GM12878 (cell line): Measurements from ENCODE around the gene AIFM3. TPM values are rescaled to one million over a fixed set of nuclear protein-coding genes. Genes with fewer than 3 reads are reported as not detected.

Experiments used
- ATAC-seq: fragments of 200-7000 bp; cut with Tn5 transposase; 3 replicates; pipeline ENCODE4 v1.9.1; 2020; ENCODE audit warnings: mild to moderate bottlenecking, moderate library complexity
- BruUV-seq: library from RNA; stranded (reverse); fragments of 400-500 nt; replicated peaks from 2 replicates; lab custom pipeline; 2021; lab: Mats Ljungman, UMichigan
- CTCF ChIA-PET: fragments of 300-600 bp; sonication (Branson Sonifier 250); formaldehyde crosslinking; extraction: SDS; loops from one replicate; lab custom pipeline; 2021; ENCODE audit warnings: inconsistent platforms; lab: Yijun Ruan, JAX
- POLR2A ChIA-PET: fragments of 350-600 bp; formaldehyde crosslinking; extraction: SDS; loops from one replicate; lab custom pipeline; 2021; ENCODE audit warnings: inconsistent platforms; lab: Charles Lee
- RAD21 ChIA-PET: fragments of 300-600 bp; sonication (Branson Sonifier 250); formaldehyde crosslinking; loops from one replicate; lab custom pipeline; 2023; ENCODE audit warnings: antibody characterized with exemption; ENCODE audit not compliant: unreplicated experiment; lab: Charles Lee
- SMC1A ChIA-PET: fragments of 300-600 bp; sonication (Branson Sonifier 250); formaldehyde crosslinking; loops from one replicate; lab custom pipeline; 2023; ENCODE audit not compliant: unreplicated experiment, uncharacterized antibody; lab: Charles Lee
- DNase-seq: peaks from one replicate; pipeline ENCODE4 v3.0.0-alpha.2; 2011; ENCODE audit warnings: low read depth, low spot score
- FAIRE-seq: peaks from 3 replicates; lab custom pipeline; 2011; peaks lifted over from hg19 to GRCh38; lab: Jason Lieb, UNC
- H2AFZ ChIP-seq: 2 replicates; pipeline ENCODE4 v1.6.0; 2011; ENCODE audit warnings: low read depth, low read length, control low read depth; ENCODE audit not compliant: control insufficient read depth
- H3K27ac ChIP-seq: 2 replicates; pipeline ENCODE4 v1.5.1; 2011; ENCODE audit warnings: control low read depth; ENCODE audit not compliant: control insufficient read depth, insufficient read depth
- H3K27me3 ChIP-seq, 2 experiments: replicated peaks in 1 of 2; 2 replicates each; pipeline versions ENCODE4 v1.6.0 to v1.6.1; 2011; ENCODE audit warnings: low read length in 1 of 2; ENCODE audit not compliant: control insufficient read depth in 2 of 2, insufficient read depth in 2 of 2
- H3K36me3 ChIP-seq, 2 experiments: 2 replicates each; pipeline ENCODE4 v1.5.1; 2011; ENCODE audit warnings: low read length in 1 of 2; ENCODE audit not compliant: control insufficient read depth in 2 of 2, insufficient read depth in 2 of 2
- H3K4me1 ChIP-seq: 2 replicates; pipeline ENCODE4 v1.6.1; 2011; ENCODE audit warnings: mild to moderate bottlenecking, low read length, moderate library complexity, mixed read lengths; ENCODE audit not compliant: control insufficient read depth, insufficient read depth
- H3K4me2 ChIP-seq: 2 replicates; pipeline ENCODE4 v1.6.0; 2011; ENCODE audit warnings: control low read depth; ENCODE audit not compliant: control insufficient read depth, insufficient read depth
- H3K4me3 ChIP-seq: fragments of 200-600 bp; sonication (generic); 2 replicates; pipeline ENCODE4 v1.5.1; 2016
- H3K79me2 ChIP-seq: 2 replicates; pipeline ENCODE4 v1.6.0; 2011; ENCODE audit warnings: low read length; ENCODE audit not compliant: control insufficient read depth, insufficient read depth
- H3K9ac ChIP-seq: 2 replicates; pipeline ENCODE4 v1.8.0; 2011; ENCODE audit warnings: low read length, control low read depth, mixed read lengths; ENCODE audit not compliant: control insufficient read depth, insufficient read depth
- H3K9me3 ChIP-seq: replicated peaks from 3 replicates; pipeline ENCODE4 v1.5.1; 2011; ENCODE audit warnings: mild to moderate bottlenecking, low read length; ENCODE audit not compliant: control insufficient read depth, insufficient read depth
- H4K20me1 ChIP-seq: 2 replicates; pipeline ENCODE4 v1.6.0; 2011; ENCODE audit not compliant: control insufficient read depth, insufficient read depth
- CREM ChIP-seq: IDR thresholded peaks from 2 replicates; pipeline ENCODE4 v1.6.1; 2014; ENCODE audit warnings: antibody characterized with exemption, low read depth
- HDAC6 ChIP-seq: fragments of 200-600 bp; sonication (generic); IDR thresholded peaks from one replicate; pipeline ENCODE4 v1.8.0; 2017; ENCODE audit warnings: antibody characterized with exemption; ENCODE audit not compliant: unreplicated experiment
- MEF2B ChIP-seq: fragments of 450-650 bp; IDR thresholded peaks from 2 replicates; pipeline ENCODE4 v1.6.1; 2018; ENCODE audit warnings: mild to moderate bottlenecking, moderate library complexity; ENCODE audit not compliant: partially characterized antibody, poor library complexity, severe bottlenecking
- NR2C2 ChIP-seq: IDR thresholded peaks from 2 replicates; pipeline ENCODE4 v1.6.1; 2011; ENCODE audit warnings: borderline replicate concordance, low read depth; ENCODE audit not compliant: control insufficient read depth, insufficient read length
- RB1 ChIP-seq: fragments of 450-650 bp; formaldehyde crosslinking; IDR thresholded peaks from 2 replicates; pipeline ENCODE4 v1.6.1; 2017; ENCODE audit warnings: mild to moderate bottlenecking, borderline replicate concordance
- RCOR1 ChIP-seq: conservative IDR thresholded peaks from 2 replicates; pipeline ENCODE4 v1.6.1; 2012; ENCODE audit warnings: low read depth, low read length, improper control_type of control experiment
- REST ChIP-seq: IDR thresholded peaks from 2 replicates; pipeline ENCODE4 v1.6.1; 2012; ENCODE audit warnings: mild to moderate bottlenecking, low read depth, low read length
- SREBF1 ChIP-seq: IDR thresholded peaks from 2 replicates; pipeline ENCODE4 v1.6.1; 2012; ENCODE audit warnings: mild to moderate bottlenecking, low read length
- SRF ChIP-seq, 2 experiments: IDR thresholded peaks; 2 replicates each; pipeline ENCODE4 v1.6.1; 2011; ENCODE audit warnings: low read depth in 2 of 2, low read length in 2 of 2, mild to moderate bottlenecking in 1 of 2, moderate library complexity in 1 of 2
- TARDBP ChIP-seq: IDR thresholded peaks from 2 replicates; pipeline ENCODE4 v1.6.1; 2016; ENCODE audit warnings: borderline replicate concordance
- TCF3 ChIP-seq: IDR thresholded peaks from 2 replicates; pipeline ENCODE4 v1.6.1; 2012; ENCODE audit warnings: low read depth, mild to moderate bottlenecking, low read length, borderline replicate concordance; ENCODE audit not compliant: insufficient read depth
- TCF7 ChIP-seq: IDR thresholded peaks from 2 replicates; pipeline ENCODE4 v1.6.1; 2014; ENCODE audit warnings: antibody characterized with exemption, borderline replicate concordance
- ZBTB11 ChIP-seq: fragments of 450-650 bp; formaldehyde crosslinking; IDR thresholded peaks from 2 replicates; pipeline ENCODE4 v1.5.0; 2022; ENCODE audit warnings: mild to moderate bottlenecking, missing genetic modification characterization
- WGBS: methylation state at CpG from one replicate; pipeline ENCODE4 v1.1.6; 2016; ENCODE audit warnings: low lambda C conversion rate; ENCODE audit not compliant: insufficient replicate concordance, insufficient coverage; ENCODE audit errors: missing lambda C conversion rate; 5-methylcytosine and 5-hydroxymethylcytosine counted together
- in situ Hi-C: fragments of 300-500 bp; cut with MboI; formaldehyde crosslinking; loops from 9 replicates; pipeline ENCODE4 v1.14.3; 2018; ENCODE audit warnings: mixed read lengths
- intact Hi-C: fragments of 100-400 bp; cut with micrococcal nuclease; formaldehyde crosslinking; loops from one replicate; pipeline ENCODE4 v1.14.2; 2022; ENCODE audit not compliant: unreplicated experiment
- polyA plus RNA-seq, 11 experiments: library from polyadenylated mRNA; depleted of rRNA in 4 of 11; unstranded in 6 of 11; stranded (reverse) in 5 of 11; fragments of >200 nt; fragmentation: Nextera tagmentation in 4 of 11; fragmentation: Illumina TruSeq in 1 of 11; extraction: Ambion mirVana in 4 of 11; extraction: Trizol in 1 of 11; gene quantifications; 1 replicate in 1 of 11; 2 replicates in 10 of 11; pipeline versions ENCODE4 v1.2.1 to v1.2.3, GENCODE V29; 2011 to 2016; ENCODE audit warnings: inconsistent platforms in 2 of 11, missing spikeins in 2 of 11, low read depth in 1 of 11
- total RNA-seq, 4 experiments: library from RNA; depleted of rRNA in 3 of 4; stranded (reverse); fragments of >200 nt in 3 of 4; fragmentation: Illumina TruSeq in 1 of 4; extraction: Trizol in 1 of 4; gene quantifications; 2 replicates each; pipeline versions ENCODE4 v1.2.1 to v1.2.3, GENCODE V29; 2013 to 2021
- TF ChIP-seq, protein P1 (sequence below): fragments of 450-650 bp; IDR thresholded peaks from 2 replicates; pipeline ENCODE4 v1.6.1; 2017; ENCODE audit warnings: low read depth, mild to moderate bottlenecking, moderate library complexity
- TF ChIP-seq, protein P2 (sequence below): IDR thresholded peaks from 2 replicates; pipeline ENCODE4 v1.6.1; 2011; ENCODE audit warnings: mild to moderate bottlenecking, low read depth, low read length, moderate library complexity; ENCODE audit not compliant: insufficient replicate concordance

Gene AIFM3
- total and polyA plus RNA-seq, 10 of the 15 experiments (the other 5 are each of a cell fraction or from before 2014, with no cell fraction given) = 0.06 to 0.34 (median 0.21) TPM; not detected in 6

GRCh38 chr22:20930004-20930403 is 37.1 kb upstream of the AIFM3 start:
- no peak for FAIRE-seq
- H3K27me3 ChIP-seq = no peaks in the 10 kb centered on the region
- TF ChIP-seq TCF7 (no peak), HDAC6 (no peak), RCOR1 (no peak), SRF (IDR thresholded peaks at IDR 0.05; ENCODE audit: low read depth in 2 of 2, low read length in 2 of 2) (no peak), ZBTB11 (CRISPR knock-in tag) (no peak), RB1 (no peak), TCF3 (no peak), REST (no peak), SREBF1 (no peak), MEF2B (no peak), CREM (no peak), NR2C2 (no peak), TARDBP (no peak)
- TF ChIP-seq, protein P1, sequence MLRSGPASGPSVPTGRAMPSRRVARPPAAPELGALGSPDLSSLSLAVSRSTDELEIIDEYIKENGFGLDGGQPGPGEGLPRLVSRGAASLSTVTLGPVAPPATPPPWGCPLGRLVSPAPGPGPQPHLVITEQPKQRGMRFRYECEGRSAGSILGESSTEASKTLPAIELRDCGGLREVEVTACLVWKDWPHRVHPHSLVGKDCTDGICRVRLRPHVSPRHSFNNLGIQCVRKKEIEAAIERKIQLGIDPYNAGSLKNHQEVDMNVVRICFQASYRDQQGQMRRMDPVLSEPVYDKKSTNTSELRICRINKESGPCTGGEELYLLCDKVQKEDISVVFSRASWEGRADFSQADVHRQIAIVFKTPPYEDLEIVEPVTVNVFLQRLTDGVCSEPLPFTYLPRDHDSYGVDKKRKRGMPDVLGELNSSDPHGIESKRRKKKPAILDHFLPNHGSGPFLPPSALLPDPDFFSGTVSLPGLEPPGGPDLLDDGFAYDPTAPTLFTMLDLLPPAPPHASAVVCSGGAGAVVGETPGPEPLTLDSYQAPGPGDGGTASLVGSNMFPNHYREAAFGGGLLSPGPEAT = no peak
- TF ChIP-seq, protein P2, sequence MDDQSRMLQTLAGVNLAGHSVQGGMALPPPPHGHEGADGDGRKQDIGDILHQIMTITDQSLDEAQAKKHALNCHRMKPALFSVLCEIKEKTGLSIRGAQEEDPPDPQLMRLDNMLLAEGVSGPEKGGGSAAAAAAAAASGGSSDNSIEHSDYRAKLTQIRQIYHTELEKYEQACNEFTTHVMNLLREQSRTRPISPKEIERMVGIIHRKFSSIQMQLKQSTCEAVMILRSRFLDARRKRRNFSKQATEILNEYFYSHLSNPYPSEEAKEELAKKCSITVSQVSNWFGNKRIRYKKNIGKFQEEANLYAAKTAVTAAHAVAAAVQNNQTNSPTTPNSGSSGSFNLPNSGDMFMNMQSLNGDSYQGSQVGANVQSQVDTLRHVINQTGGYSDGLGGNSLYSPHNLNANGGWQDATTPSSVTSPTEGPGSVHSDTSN = no peak

More at GRCh38 chr22:20930004-20930403, 37.1 kb upstream of the AIFM3 start:
- ATAC-seq (no peak), DNase-seq (no peak)
- in situ Hi-C loops = no loop called here
- Histone ChIP-seq H3K4me1 (peaks cover 9% of the 10 kb centered on the region), H3K27ac (no peak overlapping the region), H4K20me1 (peaks cover 2% of the 10 kb centered on the region), H2AFZ (no peak overlapping the region), H3K9me3 (no peaks in the 10 kb centered on the region; the same call in 2 of the 3 replicates), H3K36me3 (peaks cover 4 to 9% of the 10 kb centered on the region in 2 experiments; a peak in 3 of 4 replicates), H3K4me2 (no peak overlapping the region), H3K4me3 (no peak overlapping the region), H3K9ac (no peak overlapping the region), H3K79me2 (peaks cover 80% of the 10 kb centered on the region)
- WGBS = 92% methylated on average over 1 of the region's 1 CpG
- no TSS peak for BruUV-seq
- ChIA-PET SMC1A (no interaction called here), CTCF (no interaction called here), POLR2A (no interaction called here), RAD21 (no interaction called here)
- intact Hi-C loops = no loop called here
